ENCODE measurements around the gene PARN.

The PARN gene

GRCh38 chr16:14609716-14610115 is 20.3 kb downstream of the PARN start:
- H3K27ac ChIP-seq: no peak overlapping the region
- H3K36me3 ChIP-seq: peaks cover 61% of the 10 kb centered on the region
- DNase-seq: no peak

GRCh38 chr16:14608604-14609003 is 21.5 kb downstream of the PARN start:
- no peak for DNase-seq
- no peak overlapping the region for H3K27ac ChIP-seq

More at GRCh38 chr16:14609716-14610115, 20.3 kb downstream of the PARN start:
- Histone ChIP-seq H3K9me3 (ENCODE audit: severe bottlenecking) (no peaks in the 10 kb centered on the region), H3K4me3 (ENCODE audit: low read depth, low read length) (no peak overlapping the region), H3K27me3 (ENCODE audit: insufficient read depth, low read depth, severe bottlenecking) (no peaks in the 10 kb centered on the region)
- no peak for TF ChIP-seq CTCF (IDR thresholded peaks at IDR 0.05; ENCODE audit: low read depth, low read length)

GRCh38 chr16:14608111-14608566 is 21.9 kb downstream of the PARN start:
- no peak for DNase-seq
- no peak overlapping the region for H3K4me3 ChIP-seq (ENCODE audit: low read depth, low read length)

More at GRCh38 chr16:14608604-14609003, 21.5 kb downstream of the PARN start:
- Histone ChIP-seq H3K9me3 (ENCODE audit: severe bottlenecking) (no peaks in the 10 kb centered on the region), H3K4me3 (ENCODE audit: low read depth, low read length) (no peak overlapping the region), H3K36me3 (peaks cover 60% of the 10 kb centered on the region), H3K27me3 (ENCODE audit: insufficient read depth, low read depth, severe bottlenecking) (no peaks in the 10 kb centered on the region)
- no peak for TF ChIP-seq CTCF (IDR thresholded peaks at IDR 0.05; ENCODE audit: low read depth, low read length)

GRCh38 chr16:14606102-14606501 is 24.0 kb downstream of the PARN start:
- TF ChIP-seq CTCF (IDR thresholded peaks at IDR 0.05; ENCODE audit: low read depth, low read length): no peak
- no peak for DNase-seq
- no peaks in the 10 kb centered on the region for H3K27me3 ChIP-seq (ENCODE audit: insufficient read depth, low read depth, severe bottlenecking)
- H3K36me3 ChIP-seq: peaks cover 48% of the 10 kb centered on the region
- no peak overlapping the region for H3K27ac ChIP-seq
- no peak overlapping the region for H3K4me3 ChIP-seq (ENCODE audit: low read depth, low read length)
- no peaks in the 10 kb centered on the region for H3K9me3 ChIP-seq (ENCODE audit: severe bottlenecking)

More at GRCh38 chr16:14608111-14608566, 21.9 kb downstream of the PARN start:
- H3K9me3 ChIP-seq (ENCODE audit: severe bottlenecking): no peaks in the 10 kb centered on the region
- no peak for TF ChIP-seq CTCF (IDR thresholded peaks at IDR 0.05; ENCODE audit: low read depth, low read length)
- no peaks in the 10 kb centered on the region for H3K27me3 ChIP-seq (ENCODE audit: insufficient read depth, low read depth, severe bottlenecking)
- no peak overlapping the region for H3K27ac ChIP-seq
- H3K36me3 ChIP-seq: peaks cover 59% of the 10 kb centered on the region

- no peak overlapping the region for H3K27ac ChIP-seq
- H3K4me3 ChIP-seq (ENCODE audit: low read depth, low read length): no peak overlapping the region
- peaks cover 37% of the 10 kb centered on the region for H3K36me3 ChIP-seq
- H3K9me3 ChIP-seq (ENCODE audit: severe bottlenecking): no peaks in the 10 kb centered on the region
- no peak for TF ChIP-seq CTCF (IDR thresholded peaks at IDR 0.05; ENCODE audit: low read depth, low read length)
- H3K27me3 ChIP-seq (ENCODE audit: insufficient read depth, low read depth, severe bottlenecking): no peaks in the 10 kb centered on the region
- DNase-seq: no peak
Observed at GRCh38 chr16:14602443-14602963, 27.6 kb downstream of the PARN start.

GRCh38 chr16:14600164-14600563 is 29.9 kb downstream of the PARN start:
- Histone ChIP-seq H3K27ac (no peak overlapping the region), H3K4me3 (ENCODE audit: low read depth, low read length) (no peak overlapping the region), H3K36me3 (peaks cover 34% of the 10 kb centered on the region), H3K9me3 (ENCODE audit: severe bottlenecking) (no peaks in the 10 kb centered on the region), H3K27me3 (ENCODE audit: insufficient read depth, low read depth, severe bottlenecking) (no peaks in the 10 kb centered on the region)
- DNase-seq: no peak
- TF ChIP-seq CTCF (IDR thresholded peaks at IDR 0.05; ENCODE audit: low read depth, low read length): no peak
